GM21528 (cell line): Measurements from ENCODE around the gene HPCA.

Experiments
- ATAC-seq: cut with Tn5 transposase; IDR thresholded peaks from one replicate; pipeline ENCODE4 v1.9.1; 2021; ENCODE audit warnings: mild to moderate bottlenecking, moderate library complexity; ENCODE audit not compliant: unreplicated experiment, low FRiP score

HPCA gene

DNA sequence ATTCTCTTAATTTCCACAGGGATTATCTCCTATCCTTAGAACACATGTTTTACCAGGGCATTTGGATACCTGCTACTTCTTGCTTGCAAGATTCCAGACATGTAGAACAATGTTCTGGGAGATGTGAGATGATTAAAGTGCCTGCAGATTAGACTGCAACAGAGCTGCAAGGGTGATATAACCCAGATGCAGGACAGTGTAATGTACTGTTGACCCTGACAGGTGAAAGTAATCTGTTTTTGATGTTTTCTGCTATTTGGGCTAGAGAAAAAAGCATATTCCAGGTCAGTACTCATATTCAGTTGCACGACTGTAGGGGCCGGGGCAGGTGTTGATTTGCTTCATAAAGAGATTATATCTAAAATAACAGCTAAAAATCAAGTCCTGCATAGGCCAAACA is 42.0 kb downstream of the HPCA start:
- ATAC-seq = no peak

DNA sequence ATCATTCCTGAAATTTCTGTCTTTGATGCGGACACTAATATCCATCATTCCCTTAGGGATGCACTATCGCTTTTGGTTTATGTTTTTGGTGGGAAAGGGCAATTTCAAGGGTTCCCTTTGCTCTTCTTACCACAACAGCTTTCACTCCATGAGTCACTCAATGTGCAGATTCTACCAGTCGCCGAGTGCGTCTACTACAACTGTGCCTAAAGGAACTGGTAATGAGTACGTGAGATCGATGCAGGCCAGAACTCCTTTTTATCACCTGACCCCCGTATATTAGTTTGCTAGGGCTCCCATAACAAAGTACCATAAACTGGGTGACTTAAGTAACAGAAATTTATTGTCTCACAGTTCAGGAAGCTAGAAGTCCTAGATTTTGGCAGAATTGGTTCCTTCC is 42.4 kb downstream of the HPCA start:
- no peak for ATAC-seq

DNA sequence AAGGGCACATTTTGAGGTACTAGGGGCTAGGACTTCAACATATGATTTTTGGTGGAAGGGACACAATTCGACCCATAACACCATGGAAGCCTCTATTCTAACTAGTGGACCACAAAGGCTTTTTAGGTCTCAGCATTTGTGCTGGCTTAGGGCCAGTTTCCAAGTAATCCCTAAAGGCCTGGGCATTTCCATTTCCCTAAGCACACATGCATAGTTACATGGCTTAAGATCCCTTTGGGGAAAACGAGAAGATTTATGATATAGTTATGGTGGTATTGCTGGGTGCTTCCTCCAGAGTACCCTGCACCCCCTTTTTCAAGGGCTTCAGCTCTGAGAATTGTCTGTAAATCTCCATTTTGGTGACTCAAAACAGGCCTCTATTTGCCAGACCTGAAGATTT is 43.1 kb downstream of the HPCA start:
- no peak for ATAC-seq

DNA sequence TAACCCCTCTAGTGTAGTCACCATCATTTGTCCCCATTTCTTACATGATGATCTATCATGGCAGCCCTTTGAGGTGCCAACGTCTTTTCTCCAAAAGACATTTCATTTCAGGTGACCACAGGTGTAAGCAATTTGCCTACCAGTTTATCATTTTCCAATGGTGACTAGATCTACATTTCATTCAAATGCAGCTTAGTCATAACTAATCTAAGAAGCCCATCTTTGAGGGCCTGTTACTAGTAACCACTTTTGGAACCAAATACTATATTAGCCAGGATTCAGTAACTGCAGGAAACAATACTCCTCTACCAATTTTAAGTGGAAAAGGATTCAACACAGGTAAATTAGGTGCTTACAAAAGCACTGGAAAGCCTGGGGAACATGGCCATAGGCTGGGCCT is 45.5 kb downstream of the HPCA start:
- ATAC-seq = no peak

DNA sequence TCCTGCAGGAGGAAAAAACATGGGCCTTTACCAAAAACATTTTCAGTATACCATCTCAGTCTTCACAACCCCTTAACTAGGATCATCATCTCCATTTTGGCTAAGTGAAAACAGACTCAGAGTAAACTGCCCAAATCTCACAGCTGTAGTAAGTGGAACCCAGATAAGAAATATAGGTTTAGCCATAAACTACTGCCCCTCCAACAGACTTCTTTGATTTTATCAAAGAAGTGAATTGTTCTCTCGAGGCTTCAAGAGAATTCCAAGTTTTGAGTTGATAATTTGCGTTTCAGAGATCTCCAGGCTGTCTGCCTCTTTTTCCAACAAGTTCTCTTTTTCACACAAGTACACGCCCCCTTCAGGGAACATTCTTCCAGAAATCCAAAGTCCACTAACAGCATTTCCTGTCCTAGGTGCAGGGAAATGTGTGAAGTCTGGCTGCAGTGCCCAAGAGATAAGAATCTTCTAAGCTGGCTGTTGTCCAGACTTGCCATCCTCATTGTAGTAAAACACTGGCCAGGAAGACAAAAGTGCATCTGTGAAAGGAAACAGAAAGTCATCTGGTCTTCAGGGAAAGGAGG is 47.5 kb downstream of the HPCA start:
- no peak for ATAC-seq

DNA sequence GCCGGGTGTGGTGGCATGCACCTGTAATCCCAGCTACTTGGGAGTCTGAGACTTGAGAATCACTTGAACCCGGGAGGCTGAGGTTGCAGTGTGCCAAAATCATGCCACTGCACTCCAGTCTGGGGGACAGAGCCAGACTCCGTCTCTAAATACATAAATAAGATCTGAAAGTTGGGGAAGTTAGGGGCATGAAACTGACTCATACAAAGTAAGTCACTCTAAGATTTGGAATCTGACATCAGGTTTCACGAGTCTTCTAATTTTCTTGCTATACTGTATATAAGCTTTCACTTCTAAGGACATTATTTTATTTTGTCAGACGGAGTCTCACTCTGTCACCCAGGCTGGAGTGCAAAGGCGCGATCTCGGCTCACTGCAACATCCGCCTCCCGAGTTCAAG is 48.2 kb downstream of the HPCA start:
- ATAC-seq = no peak

DNA sequence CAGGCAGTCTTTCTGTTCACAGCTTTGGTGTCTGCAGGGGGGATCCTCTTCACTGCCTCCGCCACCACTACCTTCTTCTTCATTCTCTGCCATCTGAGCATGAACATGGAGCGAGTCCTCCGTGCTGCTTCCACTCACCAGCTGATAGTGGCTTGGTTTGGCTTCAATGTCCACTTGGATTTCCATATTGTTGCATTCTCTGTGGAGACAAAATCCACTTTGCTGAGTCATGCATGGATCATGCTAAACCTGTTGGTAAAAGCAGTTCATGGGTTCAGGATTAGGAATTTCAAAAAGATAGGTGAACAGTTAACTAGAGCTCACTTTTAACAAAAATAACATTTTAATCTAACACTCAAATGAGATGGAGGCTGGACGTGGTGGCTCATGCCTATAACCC is 50.8 kb downstream of the HPCA start:
- no peak for ATAC-seq

DNA sequence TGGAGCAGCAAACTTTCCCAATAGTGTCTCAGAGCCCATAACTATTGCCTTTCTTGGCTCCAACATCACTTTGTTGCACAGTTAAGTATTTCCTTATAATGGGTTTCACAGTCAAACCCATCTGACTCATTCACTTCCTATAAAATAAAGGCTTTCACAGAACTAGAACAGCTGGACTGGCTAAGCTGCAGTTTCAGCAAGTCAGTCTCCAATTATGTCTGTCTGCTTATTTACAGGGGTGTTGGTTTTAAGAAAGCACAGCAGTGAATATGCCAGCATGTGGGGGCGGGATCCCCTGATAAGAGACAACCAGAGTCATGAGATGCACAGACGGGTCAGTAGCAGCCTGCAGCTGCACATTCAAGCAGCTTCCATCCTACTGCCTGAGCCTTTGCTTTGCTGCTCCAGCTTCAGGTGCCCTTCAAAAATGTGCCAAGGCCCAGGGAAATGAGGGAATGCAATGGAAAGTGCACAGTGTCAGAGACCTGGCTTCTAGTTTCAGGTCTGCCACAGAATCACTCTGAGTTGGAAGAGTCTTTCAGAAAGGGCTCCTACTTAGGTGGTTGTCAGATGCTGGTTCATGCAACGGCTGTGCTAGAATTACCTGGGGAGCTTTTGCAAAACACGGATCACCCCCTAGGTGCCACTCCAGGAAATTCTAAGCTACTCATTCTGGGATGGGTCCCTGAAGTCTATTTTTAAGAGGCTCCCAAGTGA is 53.5 kb downstream of the HPCA start:
- ATAC-seq = no peak

DNA sequence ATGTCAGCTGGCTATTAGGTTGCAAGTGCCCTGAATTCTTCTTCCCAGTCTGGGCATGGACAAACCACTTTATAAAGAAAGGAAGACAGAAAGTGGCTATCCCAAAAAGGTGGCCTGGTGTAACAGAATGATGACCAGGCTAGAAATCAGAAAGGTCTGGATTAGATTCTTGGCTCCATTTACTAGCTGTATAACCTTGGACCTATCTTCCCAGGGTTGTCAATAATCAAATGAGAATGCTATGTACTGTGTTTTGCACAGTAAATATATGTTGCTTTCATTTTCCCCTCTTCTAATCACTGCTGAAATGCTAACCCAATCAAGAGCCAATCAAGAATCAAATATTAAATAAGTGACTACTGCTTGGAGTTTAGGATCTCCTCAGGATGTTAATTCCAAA is 57.9 kb downstream of the HPCA start:
- ATAC-seq = no peak
